ENCODE data around the gene GUCA2B.

GUCA2B gene

GRCh38 chr1:42143896-42144710 is 9.1 kb upstream of the GUCA2B start:
- no peak for DNase-seq

- DNase-seq, result no peak
Observed at GRCh38 chr1:42144711-42145388, 8.4 kb upstream of the GUCA2B start.

- no peak for DNase-seq
Observed at GRCh38 chr1:42145389-42145716, 7.9 kb upstream of the GUCA2B start.

- no peak for DNase-seq
Observed at GRCh38 chr1:42145764-42146625, 7.2 kb upstream of the GUCA2B start.

GRCh38 chr1:42146626-42147320 is 6.4 kb upstream of the GUCA2B start:
- DNase-seq, result peak; percentile 70

- no peak for DNase-seq
Observed at GRCh38 chr1:42148166-42148565, 5.0 kb upstream of the GUCA2B start.

- no peak for DNase-seq
Observed at GRCh38 chr1:42150651-42151050, 2.6 kb upstream of the GUCA2B start.

GRCh38 chr1:42152119-42152518 is 1.1 kb upstream of the GUCA2B start:
- DNase-seq, result no peak

- no peak for DNase-seq
Observed at GRCh38 chr1:42153624-42154023, 414 bp downstream of the GUCA2B start.

GRCh38 chr1:42154685-42155084 is 1.5 kb downstream of the GUCA2B start:
- no peak for DNase-seq

- no peak for DNase-seq
Observed at GRCh38 chr1:42155362-42155761, 2.2 kb downstream of the GUCA2B start.

- peak; percentile 9 for DNase-seq
Observed at GRCh38 chr1:42157667-42158066, 4.5 kb downstream of the GUCA2B start.

GRCh38 chr1:42158189-42158588 is 5.0 kb downstream of the GUCA2B start:
- DNase-seq, result no peak

- DNase-seq, result no peak
Observed at GRCh38 chr1:42162181-42162580, 9.0 kb downstream of the GUCA2B start.

- DNase-seq, result no peak
Observed at GRCh38 chr1:42163114-42163513, 9.9 kb downstream of the GUCA2B start.

GRCh38 chr1:42163536-42164503 is 10.6 kb downstream of the GUCA2B start:
- no peak for DNase-seq

GRCh38 chr1:42164551-42165420 is 11.6 kb downstream of the GUCA2B start, which contains the start of gene GUCA2A:
Gene GUCA2A (minus strand): TSS chr1:42164745. CDS start chr1:42164712, 33 bp downstream.
- no peak for DNase-seq

GRCh38 chr1:42165511-42166210 is 12.5 kb downstream of the GUCA2B start:
- DNase-seq, result no peak

GRCh38 chr1:42167611-42168390 is 14.6 kb downstream of the GUCA2B start:
- DNase-seq, result no peak

Data from CD4-positive, alpha-beta T cell treated with Interleukin-6 for 4 hours (primary cell).